ENCODE results near the gene PGLYRP3. TPM values are rescaled to one million over a fixed set of nuclear protein-coding genes. Genes with fewer than 3 reads are reported as not detected.
A peak's percentile ranks its signal among the peaks of the same experiment; 100 is the strongest.

The PGLYRP3 gene
- total RNA-seq, 2 experiments from 2014 or later = not detected

- H3K4me3 Mint-ChIP-seq = no peak overlapping the region
- peak overlapping the region; percentile 3 for H3K27ac Mint-ChIP-seq
- ChIA-PET CTCF (no interaction called here), POLR2A (no interaction called here)
- no peaks in the 10 kb centered on the region for H3K36me3 Mint-ChIP-seq (ENCODE audit: low read depth)
- no peak for DNase-seq
- no peaks in the 10 kb centered on the region for H3K9me3 Mint-ChIP-seq
- no peaks in the 10 kb centered on the region for H3K27me3 Mint-ChIP-seq
- peaks cover 25% of the 10 kb centered on the region for H3K4me1 Mint-ChIP-seq
Observed at GRCh38 chr1:153292740-153293479, 19.8 kb downstream of the PGLYRP3 start.

DNA sequence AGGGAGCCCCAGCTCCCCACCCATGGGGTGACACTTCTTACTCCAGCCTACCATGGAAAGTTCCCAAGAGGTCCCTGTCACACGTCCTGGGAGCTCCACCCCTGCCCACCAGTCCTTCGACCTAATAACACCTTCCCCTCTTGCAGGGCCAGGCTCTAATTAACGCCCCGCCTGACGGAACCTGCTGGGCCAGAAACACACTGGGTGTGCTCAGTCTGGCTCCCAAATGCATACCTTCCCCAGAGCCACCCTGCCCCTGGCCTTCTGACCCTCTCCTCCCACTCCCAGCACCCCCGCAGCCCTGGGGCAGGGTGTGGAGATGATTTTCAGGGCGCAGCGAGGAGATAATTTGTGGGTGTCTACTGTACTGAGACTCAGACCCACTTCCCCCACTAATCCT lies 20.6 kb downstream of the PGLYRP3 start:
- ChIA-PET CTCF (interaction anchor here (0.5 kb wide), 1 partner anchor 9 kb away, joined by 3 read pairs; no protein-coding TSS in a partner anchor), POLR2A (no interaction called here)
- Mint-ChIP-seq H3K27me3 (no peaks in the 10 kb centered on the region), H3K4me3 (no peak overlapping the region), H3K9me3 (no peaks in the 10 kb centered on the region), H3K36me3 (ENCODE audit: low read depth) (no peaks in the 10 kb centered on the region), H3K4me1 (peaks cover 25% of the 10 kb centered on the region), H3K27ac (peak overlapping the region; percentile 3)
- no peak for DNase-seq

DNA sequence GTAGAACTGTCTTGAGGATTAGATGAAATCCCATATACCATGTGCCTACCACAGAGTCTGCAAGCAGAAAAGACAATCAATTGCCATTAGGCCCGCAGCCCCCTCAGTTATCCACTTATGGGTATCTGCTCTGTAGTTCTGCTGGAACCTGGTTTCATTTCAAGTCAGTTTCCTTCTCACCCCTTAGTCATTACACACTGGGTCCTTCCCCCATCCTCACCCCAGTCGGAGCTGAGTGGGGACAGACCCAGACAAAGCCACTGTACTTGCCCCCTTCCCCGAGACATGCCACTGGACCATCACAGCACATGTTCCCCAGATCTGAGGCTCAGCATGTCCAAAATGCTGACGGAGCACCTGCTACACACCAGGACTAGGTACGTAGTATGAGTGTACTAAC lies 21.2 kb downstream of the PGLYRP3 start:
- no peak for DNase-seq
- Mint-ChIP-seq H3K27ac (no peak overlapping the region), H3K36me3 (ENCODE audit: low read depth) (no peaks in the 10 kb centered on the region), H3K4me3 (no peak overlapping the region), H3K9me3 (no peaks in the 10 kb centered on the region), H3K4me1 (peaks cover 25% of the 10 kb centered on the region), H3K27me3 (no peaks in the 10 kb centered on the region)
- ChIA-PET POLR2A (no interaction called here), CTCF (interaction anchor here (0.5 kb wide), 1 partner anchor 10 kb away, joined by 3 read pairs; no protein-coding TSS in a partner anchor)

DNA sequence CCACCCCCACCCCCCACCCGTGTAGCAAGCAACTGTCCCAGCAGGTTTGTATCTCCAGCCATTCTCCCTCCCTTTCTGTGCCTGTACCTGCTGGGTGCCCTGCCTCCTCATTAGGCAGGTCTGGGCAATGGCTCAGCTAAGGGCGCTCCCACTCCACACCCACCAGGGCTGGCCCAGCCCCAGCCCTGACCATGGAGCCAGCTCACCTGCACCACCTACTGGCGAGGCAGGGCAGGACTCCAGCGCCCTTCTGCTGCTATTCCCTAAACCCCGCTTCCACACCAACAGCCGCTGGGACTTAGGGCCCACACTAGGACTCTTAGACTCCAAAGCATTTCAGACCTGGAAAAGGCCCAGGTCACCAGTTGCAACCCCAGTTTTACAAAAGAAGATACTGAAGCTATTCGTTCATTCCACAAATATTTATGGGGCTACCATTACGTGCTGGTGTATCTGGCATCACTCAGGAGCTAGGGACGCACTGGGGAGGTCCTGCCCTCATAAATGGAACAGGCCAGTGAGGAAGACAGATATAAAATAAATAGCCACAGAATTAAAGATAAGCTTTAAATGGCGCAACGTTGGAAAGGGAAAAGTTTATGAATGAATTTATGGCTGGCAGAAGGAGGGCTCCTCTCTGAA lies 24.0 kb downstream of the PGLYRP3 start:
- H3K9me3 Mint-ChIP-seq = no peaks in the 10 kb centered on the region

DNA sequence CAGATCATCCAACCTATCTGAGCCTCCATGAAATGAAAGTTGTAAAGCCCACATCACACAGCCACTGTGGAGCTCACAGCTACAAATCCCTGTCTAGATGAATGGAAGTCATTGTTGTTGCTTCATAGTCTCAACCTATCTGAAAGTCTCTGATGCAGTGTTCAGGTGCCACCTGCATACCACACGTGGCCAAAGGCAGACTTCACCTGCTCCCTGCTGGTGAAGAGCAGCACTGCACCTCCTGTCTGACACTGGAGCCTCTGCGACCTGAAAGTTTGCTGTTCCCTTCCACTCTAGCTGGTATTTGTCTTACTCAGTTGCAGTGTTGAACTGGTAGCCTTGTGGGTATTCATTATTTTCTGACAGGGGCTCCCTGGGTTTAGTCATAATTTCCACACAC lies 34.9 kb downstream of the PGLYRP3 start:
- Mint-ChIP-seq H3K27ac (no peak overlapping the region), H3K4me1 (no peaks in the 10 kb centered on the region), H3K36me3 (ENCODE audit: low read depth) (no peaks in the 10 kb centered on the region), H3K9me3 (no peaks in the 10 kb centered on the region), H3K27me3 (peaks cover 25% of the 10 kb centered on the region), H3K4me3 (no peak overlapping the region)
- DNase-seq = peak; percentile 56
- ChIA-PET POLR2A (no interaction called here), CTCF (no interaction called here)

More for the DNA sequence above, 24.0 kb downstream of the PGLYRP3 start:
- Mint-ChIP-seq H3K27ac (no peak overlapping the region), H3K36me3 (ENCODE audit: low read depth) (no peaks in the 10 kb centered on the region), H3K27me3 (peaks cover 2% of the 10 kb centered on the region), H3K4me1 (peaks cover 17% of the 10 kb centered on the region), H3K4me3 (no peak overlapping the region)
- ChIA-PET POLR2A (no interaction called here), CTCF (interaction anchor here (0.6 to 1.8 kb wide), 4 partner anchors 37 to 1186 kb away, joined by 3 to 4 read pairs (median 3); no protein-coding TSS in a partner anchor)
- peak; percentile 19 for DNase-seq

GRCh38 chr1:153272186-153272585 lies 40.6 kb downstream of the PGLYRP3 start:
- H3K27me3 Mint-ChIP-seq = peaks cover 35% of the 10 kb centered on the region
- H3K36me3 Mint-ChIP-seq (ENCODE audit: low read depth) = no peaks in the 10 kb centered on the region
- H3K27ac Mint-ChIP-seq = no peak overlapping the region
- H3K4me1 Mint-ChIP-seq = no peaks in the 10 kb centered on the region
- no peak overlapping the region for H3K4me3 Mint-ChIP-seq
- ChIA-PET CTCF (no interaction called here), POLR2A (no interaction called here)
- H3K9me3 Mint-ChIP-seq = no peaks in the 10 kb centered on the region
- DNase-seq = no peak

DNA sequence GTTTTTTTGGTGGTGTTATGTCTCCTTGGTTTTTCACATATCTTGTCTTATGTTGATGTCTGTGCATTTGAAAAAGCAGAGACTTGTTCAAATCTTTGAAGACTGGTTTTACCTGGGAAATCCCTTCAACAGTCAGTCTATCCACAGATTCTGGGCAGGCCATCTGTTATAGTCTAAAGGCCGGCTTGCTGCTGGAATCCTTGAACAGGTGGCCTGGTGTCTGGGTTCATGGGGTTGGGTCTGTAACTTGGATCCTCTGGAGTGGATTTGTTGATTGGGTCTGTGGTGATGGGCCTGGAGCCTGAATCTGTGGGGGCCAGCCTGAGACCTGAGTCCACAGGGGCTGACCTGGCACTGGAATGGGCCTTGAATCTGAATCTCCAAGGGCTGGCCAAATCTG lies 41.0 kb downstream of the PGLYRP3 start:
- no peaks in the 10 kb centered on the region for H3K4me1 Mint-ChIP-seq
- DNase-seq = no peak
- no peak overlapping the region for H3K4me3 Mint-ChIP-seq
- CTCF ChIA-PET = no interaction called here
- H3K9me3 Mint-ChIP-seq = no peaks in the 10 kb centered on the region
- H3K36me3 Mint-ChIP-seq (ENCODE audit: low read depth) = no peaks in the 10 kb centered on the region
- H3K27ac Mint-ChIP-seq = no peak overlapping the region
- POLR2A ChIA-PET = no interaction called here
- peaks cover 40% of the 10 kb centered on the region for H3K27me3 Mint-ChIP-seq

- H3K9me3 Mint-ChIP-seq = no peaks in the 10 kb centered on the region
- no peaks in the 10 kb centered on the region for H3K36me3 Mint-ChIP-seq (ENCODE audit: low read depth)
- H3K27me3 Mint-ChIP-seq = peaks cover 81% of the 10 kb centered on the region
- ChIA-PET POLR2A (no interaction called here), CTCF (no interaction called here)
- no peak overlapping the region for H3K4me3 Mint-ChIP-seq
- DNase-seq = no peak
- peaks cover 19% of the 10 kb centered on the region for H3K4me1 Mint-ChIP-seq
- no peak overlapping the region for H3K27ac Mint-ChIP-seq
Observed at GRCh38 chr1:153265457-153265856, 47.3 kb downstream of the PGLYRP3 start.

DNA sequence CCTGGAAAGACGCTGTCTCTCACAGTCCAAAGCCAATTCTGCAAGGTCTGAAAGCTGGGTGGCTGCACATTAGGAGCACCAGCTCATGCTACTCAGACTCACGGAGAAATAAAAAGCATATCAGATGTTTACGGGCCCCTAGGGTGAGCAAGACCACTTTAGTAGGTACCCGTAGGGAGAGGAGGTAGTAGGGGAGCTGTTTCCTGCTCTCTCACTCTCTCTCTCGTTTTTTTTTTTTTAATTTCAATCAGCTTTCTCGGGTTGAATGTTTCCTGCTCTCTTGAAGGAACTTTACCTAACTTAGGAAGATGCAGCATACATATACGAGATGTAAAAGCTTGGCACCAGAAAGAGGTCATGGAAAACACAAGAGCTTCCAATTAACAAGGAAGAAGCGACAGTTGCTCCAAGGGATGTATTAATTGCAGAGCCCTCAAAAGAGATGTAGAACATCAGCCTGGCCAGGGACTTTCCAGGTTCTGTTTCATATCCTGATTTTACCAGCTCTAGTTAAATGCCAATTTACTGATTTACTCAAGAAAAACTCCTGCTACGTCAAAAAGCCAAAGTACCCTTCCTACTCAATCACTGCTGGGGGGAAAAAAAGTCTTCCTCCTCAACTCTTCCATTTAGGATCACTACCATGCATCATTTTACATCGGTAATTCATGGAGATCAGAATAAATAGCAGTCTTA lies 50.1 kb downstream of the PGLYRP3 start:
- peaks cover 81% of the 10 kb centered on the region for H3K27me3 Mint-ChIP-seq
- no peaks in the 10 kb centered on the region for H3K36me3 Mint-ChIP-seq (ENCODE audit: low read depth)
- H3K9me3 Mint-ChIP-seq = no peaks in the 10 kb centered on the region
- H3K4me1 Mint-ChIP-seq = peaks cover 23% of the 10 kb centered on the region
- CTCF ChIA-PET = interaction anchor here (0.7 kb wide), 1 partner anchor 37 kb away, joined by 4 read pairs; no protein-coding TSS in a partner anchor
- H3K27ac Mint-ChIP-seq = no peak overlapping the region
- POLR2A ChIA-PET = no interaction called here
- H3K4me3 Mint-ChIP-seq = no peak overlapping the region
- no peak for DNase-seq

GRCh38 chr1:153262070-153262366 lies 50.7 kb downstream of the PGLYRP3 start:
- CTCF ChIA-PET = no interaction called here
- Mint-ChIP-seq H3K36me3 (ENCODE audit: low read depth) (no peaks in the 10 kb centered on the region), H3K4me1 (peaks cover 23% of the 10 kb centered on the region), H3K9me3 (no peaks in the 10 kb centered on the region), H3K4me3 (peak overlapping the region; percentile 32), H3K27me3 (peaks cover 75% of the 10 kb centered on the region), H3K27ac (no peak overlapping the region)
- POLR2A ChIA-PET = no interaction called here
- no peak for DNase-seq

GRCh38 chr1:153261281-153262069 lies 51.3 kb downstream of the PGLYRP3 start:
- Mint-ChIP-seq H3K27me3 (peaks cover 70% of the 10 kb centered on the region), H3K36me3 (ENCODE audit: low read depth) (no peaks in the 10 kb centered on the region), H3K4me3 (peak overlapping the region; percentile 32), H3K9me3 (no peaks in the 10 kb centered on the region), H3K4me1 (peaks cover 23% of the 10 kb centered on the region), H3K27ac (no peak overlapping the region)
- DNase-seq = no peak
- ChIA-PET CTCF (interaction anchor here (1.4 kb wide), 1 partner anchor 7 kb away, joined by 3 read pairs; no protein-coding TSS in a partner anchor), POLR2A (no interaction called here)

- Mint-ChIP-seq H3K27me3 (peaks cover 64% of the 10 kb centered on the region), H3K27ac (no peak overlapping the region), H3K9me3 (no peaks in the 10 kb centered on the region), H3K4me3 (peak overlapping the region; percentile 9), H3K36me3 (ENCODE audit: low read depth) (no peaks in the 10 kb centered on the region), H3K4me1 (peaks cover 23% of the 10 kb centered on the region)
- ChIA-PET POLR2A (no interaction called here), CTCF (interaction anchor here (1.4 kb wide), 1 partner anchor 8 kb away, joined by 3 read pairs; no protein-coding TSS in a partner anchor)
- DNase-seq = peak; percentile 19
Observed at GRCh38 chr1:153260585-153261280, 52.0 kb downstream of the PGLYRP3 start.

All from activated CD4-positive, alpha-beta T cell treated with anti-CD3 and anti-CD28 coated beads, Interleukin-2, amount 10 ng/mL, durations not matched to agents 7 days and 5 days (primary cell).